HG03039 (cell line): ENCODE measurements around the gene CFAP299.
"Not testable (repeated sequence)": the region's sequence is repeated elsewhere in the genome, so short reads cannot be mapped to it uniquely, and the experiment has no call there.

Experiments
- ATAC-seq: cut with Tn5 transposase; IDR thresholded peaks from one replicate; pipeline ENCODE4 v1.9.1; 2021; ENCODE audit warnings: mild to moderate bottlenecking, moderate library complexity; ENCODE audit not compliant: unreplicated experiment

CFAP299 gene

GRCh38 chr4:80439294-80440061 lies 103.9 kb downstream of the CFAP299 start:
- not testable (repeated sequence) for ATAC-seq

GRCh38 chr4:80446248-80446647 lies 110.7 kb downstream of the CFAP299 start:
- ATAC-seq = no peak

GRCh38 chr4:80446664-80447063 lies 111.1 kb downstream of the CFAP299 start:
- ATAC-seq = no peak

GRCh38 chr4:80447493-80447892 lies 112.0 kb downstream of the CFAP299 start:
- ATAC-seq = no peak

- ATAC-seq = no peak
Measured at GRCh38 chr4:80448056-80448455, 112.5 kb downstream of the CFAP299 start.

GRCh38 chr4:80452055-80452454 lies 116.5 kb downstream of the CFAP299 start:
- ATAC-seq = no peak

- no peak for ATAC-seq
Measured at GRCh38 chr4:80452768-80453167, 117.2 kb downstream of the CFAP299 start.

- ATAC-seq = no peak
Measured at GRCh38 chr4:80454040-80454439, 118.5 kb downstream of the CFAP299 start.

GRCh38 chr4:80454556-80454955 lies 119.0 kb downstream of the CFAP299 start:
- ATAC-seq = no peak

GRCh38 chr4:80459918-80460473 lies 124.5 kb downstream of the CFAP299 start:
- ATAC-seq = no peak

GRCh38 chr4:80461412-80461811 lies 125.9 kb downstream of the CFAP299 start:
- ATAC-seq = no peak

GRCh38 chr4:80462621-80463091 lies 127.1 kb downstream of the CFAP299 start:
- no peak for ATAC-seq

GRCh38 chr4:80463509-80463908 lies 128.0 kb downstream of the CFAP299 start:
- ATAC-seq = no peak

- ATAC-seq = no peak
Measured at GRCh38 chr4:80465238-80465637, 129.7 kb downstream of the CFAP299 start.

- no peak for ATAC-seq
Measured at GRCh38 chr4:80465736-80466135, 130.2 kb downstream of the CFAP299 start.

GRCh38 chr4:80466618-80467017 lies 131.1 kb downstream of the CFAP299 start:
- ATAC-seq = no peak

GRCh38 chr4:80471756-80472155 lies 136.2 kb downstream of the CFAP299 start:
- ATAC-seq = no peak

GRCh38 chr4:80475236-80475635 lies 139.7 kb downstream of the CFAP299 start:
- no peak for ATAC-seq

GRCh38 chr4:80475798-80476197 lies 140.3 kb downstream of the CFAP299 start:
- ATAC-seq = no peak

GRCh38 chr4:80484712-80485111 lies 149.2 kb downstream of the CFAP299 start:
- no peak for ATAC-seq

GRCh38 chr4:80486603-80487002 lies 151.1 kb downstream of the CFAP299 start:
- ATAC-seq = no peak

GRCh38 chr4:80489798-80490197 lies 154.3 kb downstream of the CFAP299 start:
- no peak for ATAC-seq

GRCh38 chr4:80492761-80493160 lies 157.2 kb downstream of the CFAP299 start:
- no peak for ATAC-seq
